Gastrocnemius medialis (tissue), 4 donors: ENCODE data around the gene MAN2A1. TPM values are rescaled to one million over a fixed set of nuclear protein-coding genes. Genes with fewer than 3 reads are reported as not detected.

Source experiments
- ATAC-seq, 2 donors: fragments of 150-250 bp; one replicate each; pipeline ENCODE4 v1.9.1; 2016
- DNase-seq, 2 donors: peaks; one replicate each; pipeline ENCODE4 v3.0.0-alpha.2; 2019
- H3K27ac ChIP-seq, 4 donors: fragments of 200-600 bp; sonication (generic); 1 replicate in 1 of 4; 2 replicates in 3 of 4; pipeline ENCODE4 v1.5.1; 2016 to 2018; ENCODE audit warnings: mild to moderate bottlenecking in 2 of 4, moderate library complexity in 1 of 4
- H3K27me3 ChIP-seq, 3 donors: fragments of 200-600 bp; sonication (generic) in 2 of 3; 1 replicate in 1 of 3; 2 replicates in 2 of 3; pipeline versions ENCODE4 v1.5.1 to v1.6.0; 2016 to 2019; ENCODE audit warnings: mild to moderate bottlenecking in 1 of 3, moderate library complexity in 1 of 3
- H3K36me3 ChIP-seq, 2 donors: fragments of 200-600 bp; sonication (generic) in 1 of 2; one replicate each; pipeline ENCODE4 v1.5.1; 2017 to 2018
- H3K4me1 ChIP-seq, 2 donors: fragments of 200-600 bp; sonication (generic) in 1 of 2; one replicate each; pipeline ENCODE4 v1.5.1; 2016 to 2017; ENCODE audit warnings: mild to moderate bottlenecking in 2 of 2
- H3K4me3 ChIP-seq, 4 donors: fragments of 200-600 bp; sonication (generic) in 3 of 4; 1 replicate in 1 of 4; 2 replicates in 3 of 4; pipeline ENCODE4 v1.5.1; 2016 to 2019; ENCODE audit warnings: mild to moderate bottlenecking in 2 of 4
- H3K9me3 ChIP-seq, 3 donors: fragments of 200-600 bp; sonication (generic) in 2 of 3; 1 replicate in 1 of 3; 2 replicates in 2 of 3; pipeline ENCODE4 v1.5.1; 2016 to 2019
- CTCF ChIP-seq, 5 experiments: fragments of 450-650 bp in 3 of 5; fragments of 200-600 bp in 2 of 5; sonication (generic) in 2 of 5; IDR thresholded peaks in 4 of 5; conservative IDR thresholded peaks in 1 of 5; 1 replicate in 4 of 5; 2 replicates in 1 of 5; pipeline ENCODE4 v1.5.1; 2016 to 2019; ENCODE audit warnings: antibody characterized with exemption in 5 of 5, mild to moderate bottlenecking in 3 of 5, moderate library complexity in 3 of 5
- POLR2A ChIP-seq, 2 donors: fragments of 450-650 bp; IDR thresholded peaks; one replicate each; pipeline ENCODE4 v1.6.1; 2017; ENCODE audit warnings: antibody characterized with exemption in 2 of 2, mild to moderate bottlenecking in 2 of 2, moderate library complexity in 2 of 2
- in situ Hi-C, 4 donors: fragments of 200-750 bp; cut with MboI; loops; one replicate each; pipeline versions ENCODE4 v1.15.0 to v1.8.0; 2017; ENCODE audit warnings: low sequenced_read_pairs in 4 of 4
- intact Hi-C: fragments of 100-400 bp; cut with DNase I; formaldehyde crosslinking; loops from one replicate; pipeline ENCODE4 v1.15.1; 2023; ENCODE audit warnings: low total_unique reads
- total RNA-seq, 4 donors: library from RNA; depleted of rRNA; stranded (reverse); fragments of >200 nt; gene quantifications; one replicate each; pipeline versions ENCODE4 v1.1.0 to v1.2.3, GENCODE V29; 2016

The MAN2A1 gene
- total RNA-seq, 4 donors from 2014 or later: 15.0 to 28.6 (median 19.8) TPM

- no peaks in the 10 kb centered on the region for H3K27me3 ChIP-seq
- H3K27ac ChIP-seq: no peak overlapping the region
- TF ChIP-seq CTCF (IDR thresholded peaks at IDR 0.05 in 4 of 5, conservative IDR thresholded peaks at IDR 0.05 in 1 of 5) (no peak), POLR2A (IDR thresholded peaks at IDR 0.05) (no peak)
- H3K9me3 ChIP-seq: no peaks in the 10 kb centered on the region
- no peaks in the 10 kb centered on the region for H3K36me3 ChIP-seq
- ATAC-seq (no peak), DNase-seq (no peak)
- H3K4me1 ChIP-seq: no peaks in the 10 kb centered on the region
- H3K4me3 ChIP-seq: no peak overlapping the region
- intact Hi-C loops (no loop called here), in situ Hi-C loops (no loop called here)
Observed at GRCh38 chr5:109876030-109876725, 186.5 kb downstream of the MAN2A1 start.

GRCh38 chr5:109876941-109877669, 187.4 kb downstream of the MAN2A1 start:
- TF ChIP-seq POLR2A (IDR thresholded peaks at IDR 0.05): no peak
- TF ChIP-seq CTCF (IDR thresholded peaks at IDR 0.05 in 4 of 5, conservative IDR thresholded peaks at IDR 0.05 in 1 of 5): no peak
- H3K27ac ChIP-seq: no peak overlapping the region
- no peaks in the 10 kb centered on the region for H3K9me3 ChIP-seq
- H3K36me3 ChIP-seq: no peaks in the 10 kb centered on the region
- intact Hi-C loops (no loop called here), in situ Hi-C loops (no loop called here)
- H3K4me3 ChIP-seq: no peak overlapping the region
- no peaks in the 10 kb centered on the region for H3K27me3 ChIP-seq
- ATAC-seq (peak; percentile 33 to 71), DNase-seq (peak in 1 of 2 donors; percentile 48)
- H3K4me1 ChIP-seq: no peaks in the 10 kb centered on the region

- Histone ChIP-seq H3K36me3 (no peaks in the 10 kb centered on the region), H3K27me3 (no peaks in the 10 kb centered on the region), H3K27ac (no peak overlapping the region), H3K4me1 (no peaks in the 10 kb centered on the region), H3K4me3 (no peak overlapping the region), H3K9me3 (no peaks in the 10 kb centered on the region)
- intact Hi-C loops: no loop called here
- in situ Hi-C loops: no loop called here
- ATAC-seq (peak in 1 of 2 donors; percentile 43), DNase-seq (no peak)
- no peak for TF ChIP-seq CTCF (IDR thresholded peaks at IDR 0.05 in 4 of 5, conservative IDR thresholded peaks at IDR 0.05 in 1 of 5)
- TF ChIP-seq POLR2A (IDR thresholded peaks at IDR 0.05): no peak
Observed at GRCh38 chr5:109877670-109878045, 187.9 kb downstream of the MAN2A1 start.

DNA sequence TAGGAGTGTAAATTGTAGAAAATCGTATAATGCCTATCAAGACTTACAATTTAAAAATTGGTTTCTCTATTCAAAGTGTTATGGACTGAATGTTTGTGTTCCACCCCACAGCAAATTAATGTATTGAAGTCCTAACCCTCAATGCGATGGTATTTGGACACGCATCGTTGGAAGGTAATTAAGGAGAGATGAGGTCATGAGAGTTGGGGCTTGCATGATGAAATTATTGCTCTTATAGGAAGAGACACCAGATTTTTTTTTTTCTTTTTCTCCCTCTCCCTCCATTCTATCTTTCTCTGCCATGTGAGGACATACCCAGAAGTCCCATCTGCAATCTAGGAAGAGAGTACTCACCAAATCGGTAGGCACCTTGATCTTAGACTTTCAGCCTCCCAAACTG, 189.2 kb downstream of the MAN2A1 start:
- no peak overlapping the region for H3K27ac ChIP-seq
- DNase-seq (no peak), ATAC-seq (no peak)
- no peaks in the 10 kb centered on the region for H3K27me3 ChIP-seq
- intact Hi-C loops: no loop called here
- no peaks in the 10 kb centered on the region for H3K36me3 ChIP-seq
- H3K4me3 ChIP-seq: no peak overlapping the region
- no peaks in the 10 kb centered on the region for H3K9me3 ChIP-seq
- in situ Hi-C loops: no loop called here
- no peak for TF ChIP-seq POLR2A (IDR thresholded peaks at IDR 0.05)
- TF ChIP-seq CTCF (IDR thresholded peaks at IDR 0.05 in 4 of 5, conservative IDR thresholded peaks at IDR 0.05 in 1 of 5): no peak
- H3K4me1 ChIP-seq: no peaks in the 10 kb centered on the region
